LNCAP (cell line): ENCODE results near the gene JUN.

ENCODE experiments used
- CTCF ChIP-seq: fragments of 450-650 bp; IDR thresholded peaks from 2 replicates; pipeline ENCODE4 v1.5.1; 2017; ENCODE audit warnings: mild to moderate bottlenecking

JUN gene

GRCh38 chr1:58814251-58815068 lies 30.6 kb upstream of the JUN start:
- no peak for TF ChIP-seq CTCF

GRCh38 chr1:58813801-58814200 lies 30.0 kb upstream of the JUN start:
- no peak for TF ChIP-seq CTCF

- TF ChIP-seq CTCF = no peak
Measured at GRCh38 chr1:58813361-58813760, 29.5 kb upstream of the JUN start.

GRCh38 chr1:58812926-58813325 lies 29.1 kb upstream of the JUN start:
- no peak for TF ChIP-seq CTCF

GRCh38 chr1:58812468-58812867 lies 28.6 kb upstream of the JUN start:
- no peak for TF ChIP-seq CTCF

- TF ChIP-seq CTCF = no peak
Measured at GRCh38 chr1:58811303-58811702, 27.5 kb upstream of the JUN start.

GRCh38 chr1:58809325-58810010 lies 25.6 kb upstream of the JUN start:
- no peak for TF ChIP-seq CTCF
